HG03060 (cell line): ENCODE measurements around the gene CC2D1B.

Experiments
- ATAC-seq: cut with Tn5 transposase; IDR thresholded peaks from one replicate; pipeline ENCODE4 v1.9.1; 2021; ENCODE audit warnings: low read depth, moderate number of reproducible peaks; ENCODE audit not compliant: unreplicated experiment

The CC2D1B gene

DNA sequence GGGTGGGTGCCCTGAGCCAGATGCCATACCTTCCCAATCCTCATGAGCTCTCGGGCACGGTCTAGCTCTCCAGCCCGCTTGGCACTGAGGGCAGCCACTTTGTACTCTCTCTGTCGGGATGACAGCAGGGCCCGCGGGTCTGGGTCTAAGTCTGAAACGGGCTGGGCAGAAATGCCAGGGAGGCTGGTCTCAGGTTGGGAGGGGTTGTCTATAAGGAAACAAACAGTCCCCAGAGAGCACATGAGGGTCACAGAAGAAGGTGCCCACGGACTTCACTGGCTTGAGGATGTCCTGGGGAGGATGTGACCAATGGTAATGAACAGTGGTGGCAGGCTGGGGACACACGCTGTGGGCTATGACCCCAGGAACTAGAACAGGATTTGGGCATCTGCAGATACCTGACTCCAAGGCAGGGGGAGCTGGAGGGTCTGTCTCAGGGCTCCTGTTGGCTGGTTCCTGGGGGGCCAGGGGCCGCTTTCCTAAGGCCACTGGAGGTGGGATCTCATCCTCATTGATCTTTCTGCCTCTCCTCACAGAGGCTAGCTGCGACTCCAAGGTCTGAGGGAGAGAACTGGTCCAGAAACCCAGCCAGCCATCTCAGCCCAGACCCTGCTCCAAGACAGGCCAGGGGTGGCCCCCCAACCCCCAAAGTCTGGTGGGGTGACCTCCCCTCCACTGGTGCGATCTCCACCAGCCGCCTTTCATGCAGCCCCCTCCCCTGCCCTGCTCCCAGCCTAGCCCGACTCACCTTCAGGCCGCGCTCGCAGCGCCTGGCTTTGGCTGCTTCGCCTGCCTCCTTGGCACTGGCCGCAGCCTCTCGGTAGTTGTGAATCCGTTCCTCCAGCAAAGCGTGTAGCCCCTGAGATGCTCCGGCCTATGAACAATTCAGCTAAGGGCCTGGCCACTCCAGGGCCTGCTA is 6.1 kb downstream of the CC2D1B start:
- ATAC-seq, result no peak

GRCh38 chr1:52358851-52359497 is 7.0 kb downstream of the CC2D1B start:
- ATAC-seq, result no peak

GRCh38 chr1:52357397-52357796 is 8.6 kb downstream of the CC2D1B start:
- no peak for ATAC-seq

GRCh38 chr1:52356818-52357355 is 9.1 kb downstream of the CC2D1B start:
- ATAC-seq, result no peak

GRCh38 chr1:52355847-52356505 is 10.0 kb downstream of the CC2D1B start:
- ATAC-seq, result no peak

- ATAC-seq, result no peak
Observed at GRCh38 chr1:52355436-52355835, 10.6 kb downstream of the CC2D1B start.

DNA sequence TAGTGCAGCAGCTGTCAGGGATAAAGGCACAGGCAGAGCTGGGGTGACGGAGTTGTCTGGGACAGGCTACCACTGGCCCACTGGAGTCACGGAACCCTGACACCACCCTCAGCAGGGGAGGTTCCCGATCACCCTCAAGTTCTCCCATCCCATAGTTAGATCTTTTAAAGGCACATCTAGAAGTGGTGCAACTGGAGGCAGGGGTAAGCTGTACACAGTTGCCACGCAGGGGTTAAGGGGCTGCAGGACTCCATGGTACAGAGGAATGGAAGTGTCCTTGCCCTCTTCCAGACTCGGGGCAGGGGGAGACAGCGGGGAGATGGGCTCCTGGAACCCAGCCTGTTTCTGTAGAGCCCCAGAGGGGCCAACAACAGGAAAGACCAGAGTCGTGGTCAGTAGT is 13.3 kb downstream of the CC2D1B start:
- no peak for ATAC-seq

GRCh38 chr1:52348704-52349300 is 17.2 kb downstream of the CC2D1B start:
- no peak for ATAC-seq

- no peak for ATAC-seq
Observed at GRCh38 chr1:52346653-52347052, 19.4 kb downstream of the CC2D1B start.

- no peak for ATAC-seq
Observed at GRCh38 chr1:52345252-52345651, 20.8 kb downstream of the CC2D1B start.

- no peak for ATAC-seq
Observed at GRCh38 chr1:52343979-52344378, 22.0 kb downstream of the CC2D1B start.

GRCh38 chr1:52341655-52342260 is 24.2 kb downstream of the CC2D1B start:
- ATAC-seq, result no peak

DNA sequence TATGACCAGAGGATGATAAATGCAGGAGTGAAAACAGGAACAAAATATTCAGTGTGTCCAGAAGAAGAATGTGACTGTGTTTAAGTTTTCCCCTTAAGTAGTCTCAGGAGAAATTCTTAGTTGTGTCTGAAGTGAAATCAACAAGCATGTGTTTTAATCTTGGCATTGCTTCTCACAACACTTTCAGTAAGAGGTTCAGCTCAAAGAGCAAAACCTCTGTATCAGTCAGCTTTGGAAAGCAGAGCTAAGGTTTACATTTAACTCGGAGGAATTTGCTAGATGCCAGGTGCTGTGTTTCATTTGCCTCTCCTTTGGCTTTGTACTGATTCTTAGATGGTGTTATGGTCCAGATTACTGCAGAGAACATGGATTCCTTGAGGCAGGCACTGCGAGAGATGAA is 28.6 kb downstream of the CC2D1B start:
- no peak for ATAC-seq

- no peak for ATAC-seq
Observed at GRCh38 chr1:52334906-52335528, 31.0 kb downstream of the CC2D1B start.

- ATAC-seq, result no peak
Observed at GRCh38 chr1:52332411-52332810, 33.6 kb downstream of the CC2D1B start.

GRCh38 chr1:52328615-52329014 is 37.4 kb downstream of the CC2D1B start:
- no peak for ATAC-seq

- ATAC-seq, result no peak
Observed at GRCh38 chr1:52325786-52326185, 40.2 kb downstream of the CC2D1B start.

- no peak for ATAC-seq
Observed at GRCh38 chr1:52323731-52324130, 42.3 kb downstream of the CC2D1B start.

- ATAC-seq, result no peak
Observed at GRCh38 chr1:52321061-52321460, 44.9 kb downstream of the CC2D1B start.
